Measurements from ENCODE around the gene CHI3L1. TPM values are rescaled to one million over a fixed set of nuclear protein-coding genes. Genes with fewer than 3 reads are reported as not detected.

The CHI3L1 gene
- total and polyA plus RNA-seq, 10 of the 15 experiments (the other 5 are each of a cell fraction or from before 2014, with no cell fraction given): 0.10 to 1.7 (median 0.39) TPM

GRCh38 chr1:203172184-203173010 lies 14.1 kb downstream of the CHI3L1 start:
- Histone ChIP-seq H3K36me3 (ENCODE audit: control insufficient read depth in 2 of 2, insufficient read depth in 2 of 2, low read length in 1 of 2) (no peaks in the 10 kb centered on the region), H3K4me3 (no peak overlapping the region), H4K20me1 (ENCODE audit: control insufficient read depth, insufficient read depth) (no peaks in the 10 kb centered on the region), H3K9ac (ENCODE audit: control insufficient read depth, insufficient read depth, low read length) (no peak overlapping the region), H3K79me2 (ENCODE audit: control insufficient read depth, insufficient read depth, low read length) (no peaks in the 10 kb centered on the region), H3K9me3 (replicated peaks; ENCODE audit: control insufficient read depth, insufficient read depth, low read length) (no peaks in the 10 kb centered on the region), H3K4me1 (ENCODE audit: control insufficient read depth, insufficient read depth, low read length) (peaks cover 4% of the 10 kb centered on the region; the same call in 1 of the 2 replicates), H3K27me3 (replicated peaks in 1 of 2; ENCODE audit: control insufficient read depth in 2 of 2, insufficient read depth in 2 of 2, low read length in 1 of 2) (no peaks in the 10 kb centered on the region; a peak in 2 of 4 replicates), H3K4me2 (ENCODE audit: control insufficient read depth, insufficient read depth) (no peak overlapping the region), H3K27ac (ENCODE audit: control insufficient read depth, insufficient read depth) (no peak overlapping the region), H2AFZ (ENCODE audit: control insufficient read depth, low read depth, low read length) (peak overlapping the region; percentile 35)
- ChIA-PET SMC1A (ENCODE audit: uncharacterized antibody, unreplicated experiment) (interaction anchor here (1.1 to 3.6 kb wide), 12 partner anchors 11 to 133 kb away, joined by 3 to 28 read pairs (median 7); no protein-coding TSS in a partner anchor), RAD21 (ENCODE audit: unreplicated experiment) (interaction anchor here (0.9 to 4.5 kb wide), 10 partner anchors 10 to 138 kb away, joined by 3 to 35 read pairs (median 5); no protein-coding TSS in a partner anchor), POLR2A (interaction anchor here (1.1 kb wide), 1 partner anchor 10 kb away, joined by 4 read pairs; no protein-coding TSS in a partner anchor), CTCF (interaction anchor here (0.5 to 3.9 kb wide), 42 partner anchors 8 to 420 kb away, joined by 3 to 65 read pairs (median 4); partner anchors contain the start of genes CHI3L1 and MYOG)
- intact Hi-C loops (cut with micrococcal nuclease; ENCODE audit: unreplicated experiment): loop anchor here (1.0 to 5.0 kb wide), 4 partner anchors 44 to 133 kb away; no protein-coding TSS in a partner anchor
- in situ Hi-C loops (cut with MboI): no loop called here
- WGBS (ENCODE audit: insufficient coverage, insufficient replicate concordance, low lambda C conversion rate, missing lambda C conversion rate): 13% methylated on average over 8 of the region's 8 CpGs
- FAIRE-seq (peak; percentile 81), ATAC-seq (peak; percentile 65), DNase-seq (ENCODE audit: low read depth, low spot score) (no peak)
- TF ChIP-seq TCF3 (IDR thresholded peaks at IDR 0.05; ENCODE audit: borderline replicate concordance, insufficient read depth, low read depth, low read length) (0 out of 2 replicates have a peak, but pooled peaks have one; percentile 50), TBL1XR1 (IDR thresholded peaks at IDR 0.05; ENCODE audit: low read depth, low read length) (no peak), ZBED1 (IDR thresholded peaks at IDR 0.05; ENCODE audit: borderline replicate concordance) (no peak), EP300 (IDR thresholded peaks at IDR 0.05; ENCODE audit: borderline replicate concordance in 1 of 2, control insufficient read depth in 1 of 2, low read depth in 2 of 2, low read length in 2 of 2) (no peak), CBX3 (IDR thresholded peaks at IDR 0.05; ENCODE audit: borderline replicate concordance, low read depth) (no peak), POLR2A (IDR thresholded peaks at IDR 0.05; ENCODE audit: low read depth, low read length) (no peak), TCF12 (IDR thresholded peaks at IDR 0.05; ENCODE audit: low read depth, low read length) (peak; percentile 78), RAD21 (IDR thresholded peaks at IDR 0.05; ENCODE audit: insufficient read depth, low read depth, low read length) (peak; percentile 54), SMC3 (IDR thresholded peaks at IDR 0.05; ENCODE audit: borderline replicate concordance, low read length) (peak; percentile 53; the same call in 1 of the 2 replicates)
- TF ChIP-seq, protein P1, sequence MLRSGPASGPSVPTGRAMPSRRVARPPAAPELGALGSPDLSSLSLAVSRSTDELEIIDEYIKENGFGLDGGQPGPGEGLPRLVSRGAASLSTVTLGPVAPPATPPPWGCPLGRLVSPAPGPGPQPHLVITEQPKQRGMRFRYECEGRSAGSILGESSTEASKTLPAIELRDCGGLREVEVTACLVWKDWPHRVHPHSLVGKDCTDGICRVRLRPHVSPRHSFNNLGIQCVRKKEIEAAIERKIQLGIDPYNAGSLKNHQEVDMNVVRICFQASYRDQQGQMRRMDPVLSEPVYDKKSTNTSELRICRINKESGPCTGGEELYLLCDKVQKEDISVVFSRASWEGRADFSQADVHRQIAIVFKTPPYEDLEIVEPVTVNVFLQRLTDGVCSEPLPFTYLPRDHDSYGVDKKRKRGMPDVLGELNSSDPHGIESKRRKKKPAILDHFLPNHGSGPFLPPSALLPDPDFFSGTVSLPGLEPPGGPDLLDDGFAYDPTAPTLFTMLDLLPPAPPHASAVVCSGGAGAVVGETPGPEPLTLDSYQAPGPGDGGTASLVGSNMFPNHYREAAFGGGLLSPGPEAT (IDR thresholded peaks at IDR 0.05; ENCODE audit: low read depth): no peak
- TF ChIP-seq, protein P2, sequence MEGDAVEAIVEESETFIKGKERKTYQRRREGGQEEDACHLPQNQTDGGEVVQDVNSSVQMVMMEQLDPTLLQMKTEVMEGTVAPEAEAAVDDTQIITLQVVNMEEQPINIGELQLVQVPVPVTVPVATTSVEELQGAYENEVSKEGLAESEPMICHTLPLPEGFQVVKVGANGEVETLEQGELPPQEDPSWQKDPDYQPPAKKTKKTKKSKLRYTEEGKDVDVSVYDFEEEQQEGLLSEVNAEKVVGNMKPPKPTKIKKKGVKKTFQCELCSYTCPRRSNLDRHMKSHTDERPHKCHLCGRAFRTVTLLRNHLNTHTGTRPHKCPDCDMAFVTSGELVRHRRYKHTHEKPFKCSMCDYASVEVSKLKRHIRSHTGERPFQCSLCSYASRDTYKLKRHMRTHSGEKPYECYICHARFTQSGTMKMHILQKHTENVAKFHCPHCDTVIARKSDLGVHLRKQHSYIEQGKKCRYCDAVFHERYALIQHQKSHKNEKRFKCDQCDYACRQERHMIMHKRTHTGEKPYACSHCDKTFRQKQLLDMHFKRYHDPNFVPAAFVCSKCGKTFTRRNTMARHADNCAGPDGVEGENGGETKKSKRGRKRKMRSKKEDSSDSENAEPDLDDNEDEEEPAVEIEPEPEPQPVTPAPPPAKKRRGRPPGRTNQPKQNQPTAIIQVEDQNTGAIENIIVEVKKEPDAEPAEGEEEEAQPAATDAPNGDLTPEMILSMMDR (IDR thresholded peaks at IDR 0.05 in 2 of 3, conservative IDR thresholded peaks at IDR 0.05 in 1 of 3; ENCODE audit: control insufficient read depth in 2 of 3, extremely low read depth in 1 of 3, insufficient read depth in 1 of 3, low read depth in 3 of 3, low read length in 3 of 3): peak; percentile 69 to 96 (median 90)
- BruUV-seq (replicated peaks): no TSS peak

Data from GM12878 (cell line).